Measurements from ENCODE around the gene POLD4.

- TF ChIP-seq CTCF (IDR thresholded peaks at IDR 0.05; ENCODE audit: low read depth, low read length, missing input control) (no peak), FOXA1 (IDR thresholded peaks at IDR 0.05) (no peak), EGR1 (IDR thresholded peaks at IDR 0.05; ENCODE audit: low read depth in 2 of 2) (no peak), RXRA (IDR thresholded peaks at IDR 0.05) (no peak), TAF1 (conservative IDR thresholded peaks at IDR 0.05) (no peak), SP1 (IDR thresholded peaks at IDR 0.05) (no peak), GABPA (IDR thresholded peaks at IDR 0.05 in 1 of 2, conservative IDR thresholded peaks at IDR 0.05 in 1 of 2) (no peak), JUND (IDR thresholded peaks at IDR 0.05) (no peak), HNF4A (conservative IDR thresholded peaks at IDR 0.05) (no peak), YY1 (IDR thresholded peaks at IDR 0.05) (no peak), FOXA2 (IDR thresholded peaks at IDR 0.05) (no peak)
Observed at GRCh38 chr11:67303835-67304411, 49.4 kb downstream of the POLD4 start.
